ENCODE data around the gene CHERP. TPM values are rescaled to one million over a fixed set of nuclear protein-coding genes. Genes with fewer than 3 reads are reported as not detected.
A peak's percentile ranks its signal among the peaks of the same experiment; 100 is the strongest.

Gene CHERP
- total RNA-seq, 2 donors from 2014 or later: 8.6 to 34.9 TPM

- peak in 1 of 3 donors; percentile 19 for TF ChIP-seq POLR2A (IDR thresholded peaks at IDR 0.05)
- no peak for TF ChIP-seq CTCF (IDR thresholded peaks at IDR 0.05)
- Histone ChIP-seq H3K4me1 (peaks cover 90% of the 10 kb centered on the region), H3K4me3 (no peak overlapping the region), H3K27me3 (no peaks in the 10 kb centered on the region), H3K27ac (peak overlapping the region in 3 of 4 donors; percentile 51 to 79 (median 59)), H3K9me3 (no peaks in the 10 kb centered on the region), H3K36me3 (replicated peaks in 1 of 2; ENCODE audit: insufficient read depth in 1 of 2, low read depth in 2 of 2) (no peaks in the 10 kb centered on the region)
- ATAC-seq (no peak), DNase-seq (peak in 1 of 4 donors; percentile 44)
- WGBS, 2 donors: 77 to 86% methylated on average over 5 to 11 of the region's 11 CpGs
- intact Hi-C loops (cut with DNase I): no loop called here
Measured at GRCh38 chr19:16585808-16586476, 43.7 kb upstream of the CHERP start.

GRCh38 chr19:16585094-16585801, 43.0 kb upstream of the CHERP start:
- 71 to 87% methylated on average over 10 to 12 of the region's 13 CpGs for WGBS, 2 donors
- no peaks in the 10 kb centered on the region for H3K9me3 ChIP-seq
- H3K36me3 ChIP-seq (replicated peaks in 1 of 2; ENCODE audit: insufficient read depth in 1 of 2, low read depth in 2 of 2): no peaks in the 10 kb centered on the region
- H3K4me1 ChIP-seq: peaks cover 94% of the 10 kb centered on the region
- peak overlapping the region; percentile 51 to 79 (median 55) for H3K27ac ChIP-seq
- no peak for TF ChIP-seq POLR2A (IDR thresholded peaks at IDR 0.05)
- TF ChIP-seq CTCF (IDR thresholded peaks at IDR 0.05): no peak
- no peak overlapping the region for H3K4me3 ChIP-seq
- DNase-seq: no peak
- intact Hi-C loops (cut with DNase I): no loop called here
- no peaks in the 10 kb centered on the region for H3K27me3 ChIP-seq
- ATAC-seq: no peak

GRCh38 chr19:16584248-16585093, 42.2 kb upstream of the CHERP start:
- WGBS, 2 donors: 14 to 18% methylated on average over 15 of the region's 15 CpGs
- Histone ChIP-seq H3K27me3 (no peaks in the 10 kb centered on the region), H3K4me1 (peaks cover 87% of the 10 kb centered on the region), H3K27ac (peak overlapping the region; percentile 51 to 79 (median 55)), H3K9me3 (no peaks in the 10 kb centered on the region), H3K4me3 (no peak overlapping the region), H3K36me3 (replicated peaks in 1 of 2; ENCODE audit: insufficient read depth in 1 of 2, low read depth in 2 of 2) (no peaks in the 10 kb centered on the region)
- intact Hi-C loops (cut with DNase I): no loop called here
- TF ChIP-seq CTCF (IDR thresholded peaks at IDR 0.05) (no peak), POLR2A (IDR thresholded peaks at IDR 0.05) (peak in 2 of 3 donors; percentile 25 to 63)
- DNase-seq: peak; percentile 68 to 89 (median 84)
- ATAC-seq: peak; percentile 74

- no peak for DNase-seq
Measured at GRCh38 chr19:16582486-16583261, 40.4 kb upstream of the CHERP start.

More at GRCh38 chr19:16582486-16583261, 40.4 kb upstream of the CHERP start:
- Histone ChIP-seq H3K4me3 (no peak overlapping the region), H3K9me3 (no peaks in the 10 kb centered on the region), H3K27me3 (no peaks in the 10 kb centered on the region), H3K4me1 (peaks cover 74% of the 10 kb centered on the region), H3K36me3 (replicated peaks in 1 of 2; ENCODE audit: insufficient read depth in 1 of 2, low read depth in 2 of 2) (no peaks in the 10 kb centered on the region), H3K27ac (peak overlapping the region in 3 of 4 donors; percentile 45 to 75 (median 57))
- no peak for TF ChIP-seq CTCF (IDR thresholded peaks at IDR 0.05)
- intact Hi-C loops (cut with DNase I): no loop called here
- WGBS, 2 donors: 85 to 87% methylated on average over 10 of the region's 10 CpGs
- ATAC-seq: no peak
